GM12878 (cell line): Measurements from ENCODE around the gene PCBP4. TPM values are rescaled to one million over a fixed set of nuclear protein-coding genes. Genes with fewer than 3 reads are reported as not detected.

ENCODE experiments used
- IRF5 ChIP-seq: fragments of 450-650 bp; IDR thresholded peaks from 2 replicates; pipeline ENCODE4 v1.6.1; 2017; ENCODE audit warnings: borderline replicate concordance
- JUNB ChIP-seq: IDR thresholded peaks from 2 replicates; pipeline ENCODE4 v1.6.1; 2016; ENCODE audit warnings: antibody characterized with exemption, mild to moderate bottlenecking
- NFIC ChIP-seq: IDR thresholded peaks from 2 replicates; pipeline ENCODE4 v1.6.1; 2012; ENCODE audit warnings: low read depth, mild to moderate bottlenecking, inconsistent platforms, low read length, moderate library complexity
- NFYA ChIP-seq: IDR thresholded peaks from 2 replicates; pipeline ENCODE4 v1.6.1; 2011; ENCODE audit warnings: low read depth, mild to moderate bottlenecking, low read length, improper control_type of control experiment, borderline replicate concordance
- NKRF ChIP-seq: fragments of 450-650 bp; conservative IDR thresholded peaks from 2 replicates; pipeline ENCODE4 v1.6.1; 2017; ENCODE audit warnings: mild to moderate bottlenecking, moderate library complexity
- RUNX3 ChIP-seq: IDR thresholded peaks from 2 replicates; pipeline ENCODE4 v1.6.1; 2012; ENCODE audit warnings: low read length, inconsistent platforms
- SIX5 ChIP-seq: IDR thresholded peaks from 2 replicates; pipeline ENCODE4 v1.6.1; 2011; ENCODE audit warnings: mild to moderate bottlenecking, low read depth, low read length, moderate library complexity; ENCODE audit not compliant: severe bottlenecking
- SMAD5 ChIP-seq: IDR thresholded peaks from 2 replicates; pipeline ENCODE4 v1.6.1; 2016; ENCODE audit warnings: antibody characterized with exemption, low read depth
- SREBF1 ChIP-seq: IDR thresholded peaks from 2 replicates; pipeline ENCODE4 v1.6.1; 2012; ENCODE audit warnings: mild to moderate bottlenecking, low read length
- STAT1 ChIP-seq: fragments of 450-650 bp; conservative IDR thresholded peaks from 2 replicates; pipeline ENCODE4 v1.6.1; 2014; ENCODE audit warnings: antibody characterized with exemption, mild to moderate bottlenecking
- USF1 ChIP-seq: IDR thresholded peaks from 2 replicates; pipeline ENCODE4 v1.6.1; 2011; ENCODE audit warnings: borderline replicate concordance, low read depth, mild to moderate bottlenecking, moderate library complexity, mixed read lengths, low read length; ENCODE audit not compliant: insufficient read depth; ENCODE audit errors: extremely low read length
- USF2 ChIP-seq: IDR thresholded peaks from 2 replicates; pipeline ENCODE4 v1.6.1; 2011; ENCODE audit warnings: low read depth, low read length, improper control_type of control experiment, borderline replicate concordance
- ZBED1 ChIP-seq: IDR thresholded peaks from 2 replicates; pipeline ENCODE4 v1.6.1; 2016; ENCODE audit warnings: borderline replicate concordance
- ZNF622 ChIP-seq: fragments of 450-650 bp; IDR thresholded peaks from 2 replicates; pipeline ENCODE4 v1.6.1; 2017; ENCODE audit warnings: mild to moderate bottlenecking, inconsistent platforms
- polyA plus RNA-seq, 11 experiments: library from polyadenylated mRNA; depleted of rRNA in 4 of 11; unstranded in 6 of 11; stranded (reverse) in 5 of 11; fragments of >200 nt; fragmentation: Nextera tagmentation in 4 of 11; fragmentation: Illumina TruSeq in 1 of 11; extraction: Ambion mirVana in 4 of 11; extraction: Trizol in 1 of 11; gene quantifications; 1 replicate in 1 of 11; 2 replicates in 10 of 11; pipeline versions ENCODE4 v1.2.1 to v1.2.3, GENCODE V29; 2011 to 2016; ENCODE audit warnings: inconsistent platforms in 2 of 11, missing spikeins in 2 of 11, low read depth in 1 of 11
- total RNA-seq, 4 experiments: library from RNA; depleted of rRNA in 3 of 4; stranded (reverse); fragments of >200 nt in 3 of 4; fragmentation: Illumina TruSeq in 1 of 4; extraction: Trizol in 1 of 4; gene quantifications; 2 replicates each; pipeline versions ENCODE4 v1.2.1 to v1.2.3, GENCODE V29; 2013 to 2021
- TF ChIP-seq, protein P1 (sequence below): fragments of 450-650 bp; formaldehyde crosslinking; IDR thresholded peaks from 2 replicates; pipeline ENCODE4 v1.5.0; 2022; ENCODE audit warnings: mild to moderate bottlenecking, missing genetic modification characterization
- TF ChIP-seq, protein P2 (sequence below): fragments of 450-650 bp; IDR thresholded peaks from 2 replicates; pipeline ENCODE4 v1.6.1; 2018; ENCODE audit warnings: borderline replicate concordance, mild to moderate bottlenecking; ENCODE audit not compliant: partially characterized antibody
- TF ChIP-seq, protein P3 (sequence below): IDR thresholded peaks from 2 replicates; pipeline ENCODE4 v1.6.1; 2012; ENCODE audit warnings: low read depth, low read length, improper control_type of control experiment

Gene PCBP4
- total and polyA plus RNA-seq, 10 of the 15 experiments (the other 5 are each of a cell fraction or from before 2014, with no cell fraction given): 0.05 to 14.5 (median 4.2) TPM

DNA sequence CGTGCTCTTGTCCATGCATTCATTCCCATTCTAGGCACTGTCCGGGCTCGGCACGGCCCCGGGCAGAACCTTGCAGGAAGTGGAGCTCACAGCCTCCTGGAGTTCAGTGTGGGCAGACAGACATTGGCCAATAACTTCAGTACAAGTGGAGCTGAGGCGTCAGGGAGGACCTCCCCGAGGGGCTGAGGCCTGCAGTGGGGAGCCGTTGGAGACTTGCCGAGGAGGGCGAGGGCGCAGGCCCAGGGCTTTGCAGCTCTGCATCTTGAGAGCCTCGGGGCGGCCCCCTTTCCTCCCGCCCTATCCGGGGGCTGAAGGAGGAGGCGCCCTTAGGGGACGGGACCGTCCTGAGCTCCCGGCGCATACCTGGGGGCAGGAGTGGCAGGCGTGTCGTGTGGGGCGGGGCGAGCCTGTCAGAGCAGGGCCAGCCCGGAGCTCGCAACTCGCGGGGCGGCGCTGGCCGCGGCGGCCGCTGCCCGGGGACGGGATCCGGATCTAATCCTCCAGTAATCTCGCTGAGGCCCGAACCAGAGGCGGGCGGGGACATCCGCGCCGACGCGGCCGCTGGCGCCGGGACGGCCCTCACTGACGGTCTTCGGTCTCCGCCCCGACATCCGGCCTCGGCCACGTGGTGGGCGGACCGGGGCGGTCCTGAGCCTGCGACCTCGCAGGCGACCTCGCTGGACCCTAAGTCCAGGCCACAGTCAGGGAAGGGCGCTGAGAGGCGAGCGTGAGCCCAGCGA is 15.8 kb upstream of the PCBP4 start, which contains the start of gene ACY1 (continued):
- TF ChIP-seq, protein P1, sequence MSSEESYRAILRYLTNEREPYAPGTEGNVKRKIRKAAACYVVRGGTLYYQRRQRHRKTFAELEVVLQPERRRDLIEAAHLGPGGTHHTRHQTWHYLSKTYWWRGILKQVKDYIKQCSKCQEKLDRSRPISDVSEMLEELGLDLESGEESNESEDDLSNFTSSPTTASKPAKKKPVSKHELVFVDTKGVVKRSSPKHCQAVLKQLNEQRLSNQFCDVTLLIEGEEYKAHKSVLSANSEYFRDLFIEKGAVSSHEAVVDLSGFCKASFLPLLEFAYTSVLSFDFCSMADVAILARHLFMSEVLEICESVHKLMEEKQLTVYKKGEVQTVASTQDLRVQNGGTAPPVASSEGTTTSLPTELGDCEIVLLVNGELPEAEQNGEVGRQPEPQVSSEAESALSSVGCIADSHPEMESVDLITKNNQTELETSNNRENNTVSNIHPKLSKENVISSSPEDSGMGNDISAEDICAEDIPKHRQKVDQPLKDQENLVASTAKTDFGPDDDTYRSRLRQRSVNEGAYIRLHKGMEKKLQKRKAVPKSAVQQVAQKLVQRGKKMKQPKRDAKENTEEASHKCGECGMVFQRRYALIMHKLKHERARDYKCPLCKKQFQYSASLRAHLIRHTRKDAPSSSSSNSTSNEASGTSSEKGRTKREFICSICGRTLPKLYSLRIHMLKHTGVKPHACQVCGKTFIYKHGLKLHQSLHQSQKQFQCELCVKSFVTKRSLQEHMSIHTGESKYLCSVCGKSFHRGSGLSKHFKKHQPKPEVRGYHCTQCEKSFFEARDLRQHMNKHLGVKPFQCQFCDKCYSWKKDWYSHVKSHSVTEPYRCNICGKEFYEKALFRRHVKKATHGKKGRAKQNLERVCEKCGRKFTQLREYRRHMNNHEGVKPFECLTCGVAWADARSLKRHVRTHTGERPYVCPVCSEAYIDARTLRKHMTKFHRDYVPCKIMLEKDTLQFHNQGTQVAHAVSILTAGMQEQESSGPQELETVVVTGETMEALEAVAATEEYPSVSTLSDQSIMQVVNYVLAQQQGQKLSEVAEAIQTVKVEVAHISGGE: no peak
- TF ChIP-seq NFYA (no peak), NFIC (no peak), USF1 (peak; percentile 88), NKRF (peak; percentile 35; the same call in 1 of the 2 replicates), STAT1 (no peak), SMAD5 (no peak), RUNX3 (no peak), JUNB (no peak), SREBF1 (no peak), SIX5 (no peak), USF2 (peak; percentile 68), ZNF622 (no peak), IRF5 (no peak), ZBED1 (no peak)
- TF ChIP-seq, protein P2, sequence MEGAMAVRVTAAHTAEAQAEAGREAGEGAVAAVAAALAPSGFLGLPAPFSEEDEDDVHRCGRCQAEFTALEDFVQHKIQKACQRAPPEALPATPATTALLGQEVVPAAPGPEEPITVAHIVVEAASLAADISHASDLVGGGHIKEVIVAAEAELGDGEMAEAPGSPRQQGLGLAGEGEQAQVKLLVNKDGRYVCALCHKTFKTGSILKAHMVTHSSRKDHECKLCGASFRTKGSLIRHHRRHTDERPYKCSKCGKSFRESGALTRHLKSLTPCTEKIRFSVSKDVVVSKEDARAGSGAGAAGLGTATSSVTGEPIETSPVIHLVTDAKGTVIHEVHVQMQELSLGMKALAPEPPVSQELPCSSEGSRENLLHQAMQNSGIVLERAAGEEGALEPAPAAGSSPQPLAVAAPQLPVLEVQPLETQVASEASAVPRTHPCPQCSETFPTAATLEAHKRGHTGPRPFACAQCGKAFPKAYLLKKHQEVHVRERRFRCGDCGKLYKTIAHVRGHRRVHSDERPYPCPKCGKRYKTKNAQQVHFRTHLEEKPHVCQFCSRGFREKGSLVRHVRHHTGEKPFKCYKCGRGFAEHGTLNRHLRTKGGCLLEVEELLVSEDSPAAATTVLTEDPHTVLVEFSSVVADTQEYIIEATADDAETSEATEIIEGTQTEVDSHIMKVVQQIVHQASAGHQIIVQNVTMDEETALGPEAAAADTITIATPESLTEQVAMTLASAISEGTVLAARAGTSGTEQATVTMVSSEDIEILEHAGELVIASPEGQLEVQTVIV: no peak
- TF ChIP-seq, protein P3, sequence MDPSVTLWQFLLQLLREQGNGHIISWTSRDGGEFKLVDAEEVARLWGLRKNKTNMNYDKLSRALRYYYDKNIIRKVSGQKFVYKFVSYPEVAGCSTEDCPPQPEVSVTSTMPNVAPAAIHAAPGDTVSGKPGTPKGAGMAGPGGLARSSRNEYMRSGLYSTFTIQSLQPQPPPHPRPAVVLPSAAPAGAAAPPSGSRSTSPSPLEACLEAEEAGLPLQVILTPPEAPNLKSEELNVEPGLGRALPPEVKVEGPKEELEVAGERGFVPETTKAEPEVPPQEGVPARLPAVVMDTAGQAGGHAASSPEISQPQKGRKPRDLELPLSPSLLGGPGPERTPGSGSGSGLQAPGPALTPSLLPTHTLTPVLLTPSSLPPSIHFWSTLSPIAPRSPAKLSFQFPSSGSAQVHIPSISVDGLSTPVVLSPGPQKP: 0 out of 2 replicates have a peak, but pooled peaks have one; percentile 41
